K562 (cell line): ENCODE results near the gene ORMDL3. TPM values are rescaled to one million over a fixed set of nuclear protein-coding genes. Genes with fewer than 3 reads are reported as not detected.

Experiments
- CREB5 ChIP-seq: fragments of 250-450 bp; sonication (Bioruptor Pico); IDR thresholded peaks from 2 replicates; pipeline ENCODE4 v1.5.0; 2020; ENCODE audit warnings: mild to moderate bottlenecking
- ERF ChIP-seq: fragments of 450-650 bp; formaldehyde crosslinking; IDR thresholded peaks from 2 replicates; pipeline ENCODE4 v1.4.0; 2020; ENCODE audit warnings: mild to moderate bottlenecking, mixed read lengths
- MIER1 ChIP-seq: fragments of 450-650 bp; IDR thresholded peaks from 2 replicates; pipeline ENCODE4 v1.6.1; 2016; ENCODE audit warnings: antibody characterized with exemption, mild to moderate bottlenecking, low read depth
- MTA1 ChIP-seq: fragments of 450-650 bp; IDR thresholded peaks from 2 replicates; pipeline ENCODE4 v1.6.1; 2017; ENCODE audit warnings: borderline replicate concordance
- MYC ChIP-seq, 2 experiments: fragments of 250-450 bp in 1 of 2; sonication (Bioruptor Pico) in 1 of 2; IDR thresholded peaks; 2 replicates each; pipeline versions ENCODE4 v1.5.1 to v1.6.1; 2012 to 2021; ENCODE audit warnings: low read depth in 2 of 2, borderline replicate concordance in 1 of 2, improper control_type of control experiment in 1 of 2, low read length in 1 of 2, mild to moderate bottlenecking in 1 of 2, moderate library complexity in 1 of 2
- PHB2 ChIP-seq: fragments of 450-650 bp; IDR thresholded peaks from 2 replicates; pipeline ENCODE4 v1.6.1; 2017; ENCODE audit warnings: low read depth
- PKNOX1 ChIP-seq: fragments of 450-650 bp; IDR thresholded peaks from 2 replicates; pipeline ENCODE4 v1.6.1; 2016
- PTRF ChIP-seq: fragments of 450-650 bp; IDR thresholded peaks from 2 replicates; pipeline ENCODE4 v1.6.1; 2016; ENCODE audit warnings: mild to moderate bottlenecking, missing genetic modification characterization, missing compliant biosample characterization
- RNF2 ChIP-seq: sonication (generic); IDR thresholded peaks from 2 replicates; pipeline ENCODE4 v1.6.1; 2016
- SIN3A ChIP-seq, 2 experiments: fragments of 150-350 bp in 1 of 2; IDR thresholded peaks; 2 replicates each; pipeline ENCODE4 v1.6.1; 2011 to 2016; ENCODE audit warnings: borderline replicate concordance in 2 of 2, low read depth in 2 of 2, low read length in 2 of 2, mild to moderate bottlenecking in 2 of 2, moderate library complexity in 2 of 2; ENCODE audit not compliant: control insufficient read depth in 1 of 2
- ZBTB1 ChIP-seq: sonication (generic); formaldehyde crosslinking; IDR thresholded peaks from 2 replicates; pipeline ENCODE4 v1.8.1; 2023; ENCODE audit warnings: missing genetic modification reagents, low read depth, mild to moderate bottlenecking, borderline replicate concordance
- ZBTB17 ChIP-seq: fragments of 450-650 bp; formaldehyde crosslinking; IDR thresholded peaks from 2 replicates; pipeline ENCODE4 v1.4.0; 2020; ENCODE audit warnings: mild to moderate bottlenecking
- ZKSCAN8 ChIP-seq: fragments of 200-800 bp; sonication (Bioruptor generic); IDR thresholded peaks from 2 replicates; pipeline ENCODE4 v1.6.1; 2016; ENCODE audit warnings: missing genetic modification characterization, missing compliant biosample characterization
- ZNF212 ChIP-seq: fragments of 450-650 bp; formaldehyde crosslinking; IDR thresholded peaks from 2 replicates; pipeline ENCODE4 v1.4.0; 2020; ENCODE audit warnings: mild to moderate bottlenecking
- ZNF23 ChIP-seq: fragments of 250-450 bp; sonication (Bioruptor Pico); IDR thresholded peaks from 2 replicates; pipeline ENCODE4 v1.4.0; 2020; ENCODE audit warnings: mild to moderate bottlenecking
- ZNF41 ChIP-seq: fragments of 250-450 bp; sonication (Bioruptor Pico); conservative IDR thresholded peaks from 2 replicates; pipeline ENCODE4 v1.4.0; 2020; ENCODE audit warnings: mild to moderate bottlenecking
- polyA plus RNA-seq, 8 experiments: library from polyadenylated mRNA; depleted of rRNA in 4 of 8; stranded (reverse) in 5 of 8; unstranded in 3 of 8; fragments of >200 nt; fragmentation: Nextera tagmentation in 2 of 8; fragmentation: Illumina TruSeq in 1 of 8; extraction: Ambion mirVana in 2 of 8; extraction: Trizol in 1 of 8; gene quantifications; 2 replicates each; pipeline versions ENCODE4 v1.2.1 to v1.2.3, GENCODE V29; 2011 to 2014; ENCODE audit warnings: inconsistent platforms in 1 of 8, missing spikeins in 1 of 8
- total RNA-seq, 7 experiments: library from RNA; depleted of rRNA in 6 of 7; stranded (reverse); fragments of >200 nt in 6 of 7; fragmentation: Illumina TruSeq in 2 of 7; extraction: Trizol in 2 of 7; gene quantifications; 2 replicates each; pipeline versions ENCODE4 v1.2.1 to v1.2.3, GENCODE V29; 2011 to 2021; ENCODE audit warnings: low replicate concordance in 1 of 7
- TF ChIP-seq, protein P1 (sequence below): fragments of 200-800 bp; sonication (Bioruptor generic); IDR thresholded peaks from 2 replicates; pipeline ENCODE4 v1.6.1; 2016; ENCODE audit warnings: missing genetic modification characterization, missing compliant biosample characterization
- TF ChIP-seq, protein P2 (sequence below): IDR thresholded peaks from 2 replicates; pipeline ENCODE4 v1.6.1; 2014; ENCODE audit warnings: antibody characterized with exemption

Gene ORMDL3
- total and polyA plus RNA-seq, 9 of the 15 experiments (the other 6 are each of a cell fraction or from before 2014, with no cell fraction given), result 2.7 to 57.4 (median 27.1) TPM

DNA sequence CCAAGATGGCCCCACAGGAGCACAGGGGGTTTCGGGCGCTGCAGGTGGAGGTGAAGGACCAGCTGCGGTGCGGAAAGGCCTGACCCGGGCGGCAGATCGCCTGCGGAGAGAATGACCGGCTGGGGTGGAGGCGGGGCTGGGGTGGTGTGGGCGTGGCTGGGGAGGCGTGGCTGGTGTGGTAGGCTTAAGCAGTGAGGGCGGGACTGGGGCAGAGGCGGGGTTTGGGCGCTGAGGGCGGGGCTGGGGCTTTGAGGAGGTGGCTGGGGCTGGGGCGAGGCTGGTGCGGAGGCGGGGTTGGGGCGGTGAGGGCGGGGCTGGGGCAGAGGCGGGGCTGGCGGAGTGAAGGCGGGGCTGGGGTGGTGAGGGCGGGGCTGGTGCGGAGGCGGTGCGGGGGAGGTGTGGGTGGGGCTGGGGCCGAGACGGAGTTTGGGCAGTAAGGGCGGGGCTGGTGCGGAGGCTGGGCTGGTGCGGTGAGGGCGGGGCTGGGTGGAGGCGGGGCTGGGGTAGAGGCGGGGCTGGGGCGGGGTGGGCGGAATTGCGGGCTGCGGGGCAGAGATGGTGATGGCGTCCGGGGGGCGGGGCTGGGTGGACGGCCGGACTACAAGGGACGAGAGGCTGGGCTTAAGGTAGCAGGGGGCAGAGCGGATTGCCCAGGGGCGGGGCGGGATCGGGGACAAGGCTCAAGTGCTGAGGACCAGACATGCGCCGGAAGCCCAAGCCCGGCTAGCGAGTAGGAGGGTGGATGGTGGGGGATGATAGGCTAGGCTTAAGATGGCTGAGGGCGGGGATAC is 25.5 kb upstream of the ORMDL3 start (continued):
- TF ChIP-seq, protein P1, sequence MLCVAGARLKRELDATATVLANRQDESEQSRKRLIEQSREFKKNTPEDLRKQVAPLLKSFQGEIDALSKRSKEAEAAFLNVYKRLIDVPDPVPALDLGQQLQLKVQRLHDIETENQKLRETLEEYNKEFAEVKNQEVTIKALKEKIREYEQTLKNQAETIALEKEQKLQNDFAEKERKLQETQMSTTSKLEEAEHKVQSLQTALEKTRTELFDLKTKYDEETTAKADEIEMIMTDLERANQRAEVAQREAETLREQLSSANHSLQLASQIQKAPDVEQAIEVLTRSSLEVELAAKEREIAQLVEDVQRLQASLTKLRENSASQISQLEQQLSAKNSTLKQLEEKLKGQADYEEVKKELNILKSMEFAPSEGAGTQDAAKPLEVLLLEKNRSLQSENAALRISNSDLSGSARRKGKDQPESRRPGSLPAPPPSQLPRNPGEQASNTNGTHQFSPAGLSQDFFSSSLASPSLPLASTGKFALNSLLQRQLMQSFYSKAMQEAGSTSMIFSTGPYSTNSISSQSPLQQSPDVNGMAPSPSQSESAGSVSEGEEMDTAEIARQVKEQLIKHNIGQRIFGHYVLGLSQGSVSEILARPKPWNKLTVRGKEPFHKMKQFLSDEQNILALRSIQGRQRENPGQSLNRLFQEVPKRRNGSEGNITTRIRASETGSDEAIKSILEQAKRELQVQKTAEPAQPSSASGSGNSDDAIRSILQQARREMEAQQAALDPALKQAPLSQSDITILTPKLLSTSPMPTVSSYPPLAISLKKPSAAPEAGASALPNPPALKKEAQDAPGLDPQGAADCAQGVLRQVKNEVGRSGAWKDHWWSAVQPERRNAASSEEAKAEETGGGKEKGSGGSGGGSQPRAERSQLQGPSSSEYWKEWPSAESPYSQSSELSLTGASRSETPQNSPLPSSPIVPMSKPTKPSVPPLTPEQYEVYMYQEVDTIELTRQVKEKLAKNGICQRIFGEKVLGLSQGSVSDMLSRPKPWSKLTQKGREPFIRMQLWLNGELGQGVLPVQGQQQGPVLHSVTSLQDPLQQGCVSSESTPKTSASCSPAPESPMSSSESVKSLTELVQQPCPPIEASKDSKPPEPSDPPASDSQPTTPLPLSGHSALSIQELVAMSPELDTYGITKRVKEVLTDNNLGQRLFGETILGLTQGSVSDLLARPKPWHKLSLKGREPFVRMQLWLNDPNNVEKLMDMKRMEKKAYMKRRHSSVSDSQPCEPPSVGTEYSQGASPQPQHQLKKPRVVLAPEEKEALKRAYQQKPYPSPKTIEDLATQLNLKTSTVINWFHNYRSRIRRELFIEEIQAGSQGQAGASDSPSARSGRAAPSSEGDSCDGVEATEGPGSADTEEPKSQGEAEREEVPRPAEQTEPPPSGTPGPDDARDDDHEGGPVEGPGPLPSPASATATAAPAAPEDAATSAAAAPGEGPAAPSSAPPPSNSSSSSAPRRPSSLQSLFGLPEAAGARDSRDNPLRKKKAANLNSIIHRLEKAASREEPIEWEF (CRISPR knock-in tag), result no peak
- TF ChIP-seq CREB5 (CRISPR knock-in tag) (no peak), PHB2 (no peak), ZKSCAN8 (CRISPR knock-in tag) (no peak), ZBTB1 (CRISPR knock-in tag) (no peak), MIER1 (no peak), MTA1 (no peak), RNF2 (no peak), PTRF (tag) (no peak), ZNF41 (CRISPR knock-in tag) (no peak), SIN3A (IDR thresholded peaks at IDR 0.05; ENCODE audit: borderline replicate concordance in 2 of 2, control insufficient read depth in 1 of 2, low read depth in 2 of 2, low read length in 2 of 2) (0 out of 4 replicates have a peak, but pooled peaks of 1 of the 2 experiments have one; percentile 44), ZNF212 (CRISPR knock-in tag) (no peak), PKNOX1 (0 out of 2 replicates have a peak, but pooled peaks have one; percentile 30), ZBTB17 (0 out of 2 replicates have a peak, but pooled peaks have one; percentile 33), ERF (CRISPR knock-in tag) (no peak), MYC (IDR thresholded peaks at IDR 0.05; ENCODE audit: low read depth, low read length) (peak; percentile 18), MYC (CRISPR knock-in tag; IDR thresholded peaks at IDR 0.05; ENCODE audit: borderline replicate concordance, low read depth) (no peak), ZNF23 (CRISPR knock-in tag) (no peak)
- TF ChIP-seq, protein P2, sequence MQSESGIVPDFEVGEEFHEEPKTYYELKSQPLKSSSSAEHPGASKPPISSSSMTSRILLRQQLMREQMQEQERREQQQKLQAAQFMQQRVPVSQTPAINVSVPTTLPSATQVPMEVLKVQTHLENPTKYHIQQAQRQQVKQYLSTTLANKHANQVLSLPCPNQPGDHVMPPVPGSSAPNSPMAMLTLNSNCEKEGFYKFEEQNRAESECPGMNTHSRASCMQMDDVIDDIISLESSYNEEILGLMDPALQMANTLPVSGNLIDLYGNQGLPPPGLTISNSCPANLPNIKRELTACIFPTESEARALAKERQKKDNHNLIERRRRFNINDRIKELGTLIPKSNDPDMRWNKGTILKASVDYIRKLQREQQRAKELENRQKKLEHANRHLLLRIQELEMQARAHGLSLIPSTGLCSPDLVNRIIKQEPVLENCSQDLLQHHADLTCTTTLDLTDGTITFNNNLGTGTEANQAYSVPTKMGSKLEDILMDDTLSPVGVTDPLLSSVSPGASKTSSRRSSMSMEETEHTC, result no peak
